ENCODE data around the gene RAD54L.
"Not testable (repeated sequence)": the region's sequence is repeated elsewhere in the genome, so short reads cannot be mapped to it uniquely, and the experiment has no call there.

RAD54L gene

GRCh38 chr1:46325285-46326076, 77.9 kb downstream of the RAD54L start:
- DNase-seq: not testable (repeated sequence)

Data from NCI-H446 (cell line).